ES-I3 (cell line): ENCODE measurements around the gene MAPK4.
"Not testable (repeated sequence)": the region's sequence is repeated elsewhere in the genome, so short reads cannot be mapped to it uniquely, and the experiment has no call there.

Experiments used
- H3K36me3 ChIP-seq: 2 replicates; pipeline ENCODE4 v1.6.1; 2013; ENCODE audit warnings: mild to moderate bottlenecking, low read length, control low read depth, moderate library complexity; ENCODE audit not compliant: insufficient read depth
- H3K4me1 ChIP-seq: 2 replicates; pipeline ENCODE4 v1.6.1; 2013; ENCODE audit warnings: mild to moderate bottlenecking, control low read depth, low read length; ENCODE audit not compliant: insufficient read depth
- H3K9ac ChIP-seq: 2 replicates; pipeline ENCODE4 v1.6.1; 2013; ENCODE audit warnings: low read depth, mild to moderate bottlenecking, low read length, moderate library complexity
- H3K9me3 ChIP-seq: 2 replicates; pipeline ENCODE4 v1.6.1; 2013; ENCODE audit warnings: mild to moderate bottlenecking, low read length, moderate library complexity; ENCODE audit not compliant: control insufficient read depth, insufficient read depth

The MAPK4 gene

GRCh38 chr18:50706651-50707050 is 146.8 kb downstream of the MAPK4 start:
- no peaks in the 10 kb centered on the region for H3K9me3 ChIP-seq
- peaks cover 20% of the 10 kb centered on the region; the same call in 1 of the 2 replicates for H3K4me1 ChIP-seq
- no peaks in the 10 kb centered on the region for H3K36me3 ChIP-seq
- H3K9ac ChIP-seq = no peak overlapping the region

- H3K9ac ChIP-seq, H3K9me3 ChIP-seq, H3K36me3 ChIP-seq: not testable (repeated sequence)
- peaks cover 20% of the 10 kb centered on the region; the same call in 1 of the 2 replicates for H3K4me1 ChIP-seq
These were observed 147.4 kb downstream of the MAPK4 start for GRCh38 chr18:50707297-50707696.

- H3K9me3 ChIP-seq = no peaks in the 10 kb centered on the region
- peaks cover 25% of the 10 kb centered on the region; the same call in 1 of the 2 replicates for H3K4me1 ChIP-seq
- H3K9ac ChIP-seq = no peak overlapping the region
These were observed 148.1 kb downstream of the MAPK4 start for GRCh38 chr18:50707855-50708469.

GRCh38 chr18:50709193-50709592 is 149.3 kb downstream of the MAPK4 start:
- peaks cover 25% of the 10 kb centered on the region; the same call in 1 of the 2 replicates for H3K4me1 ChIP-seq

More at GRCh38 chr18:50707855-50708469, 148.1 kb downstream of the MAPK4 start:
- no peaks in the 10 kb centered on the region for H3K36me3 ChIP-seq

GRCh38 chr18:50711386-50711785 is 151.5 kb downstream of the MAPK4 start:
- Histone ChIP-seq H3K4me1 (peaks cover 17% of the 10 kb centered on the region; the same call in 1 of the 2 replicates), H3K9me3 (no peaks in the 10 kb centered on the region), H3K36me3 (no peaks in the 10 kb centered on the region), H3K9ac (no peak overlapping the region)

More at GRCh38 chr18:50709193-50709592, 149.3 kb downstream of the MAPK4 start:
- H3K9ac ChIP-seq = no peak overlapping the region
- no peaks in the 10 kb centered on the region for H3K9me3 ChIP-seq
- no peaks in the 10 kb centered on the region for H3K36me3 ChIP-seq

GRCh38 chr18:50715919-50716318 is 156.0 kb downstream of the MAPK4 start:
- no peaks in the 10 kb centered on the region for H3K36me3 ChIP-seq
- H3K9ac ChIP-seq = no peak overlapping the region
- H3K4me1 ChIP-seq = 0 out of 2 replicates have a peak, but pooled peaks cover 5% of the 10 kb centered on the region
- H3K9me3 ChIP-seq = no peaks in the 10 kb centered on the region

- H3K4me1 ChIP-seq = 0 out of 2 replicates have a peak, but pooled peaks cover 5% of the 10 kb centered on the region
- H3K36me3 ChIP-seq = no peaks in the 10 kb centered on the region
- H3K9ac ChIP-seq = no peak overlapping the region
- H3K9me3 ChIP-seq = no peaks in the 10 kb centered on the region
These were observed 157.0 kb downstream of the MAPK4 start for GRCh38 chr18:50716902-50717301.

- H3K9ac ChIP-seq = no peak overlapping the region
- no peaks in the 10 kb centered on the region for H3K9me3 ChIP-seq
- no peaks in the 10 kb centered on the region for H3K36me3 ChIP-seq
- 0 out of 2 replicates have a peak, but pooled peaks cover 3% of the 10 kb centered on the region for H3K4me1 ChIP-seq
These were observed 157.7 kb downstream of the MAPK4 start for GRCh38 chr18:50717563-50717962.

- Histone ChIP-seq H3K4me1 (no peaks in the 10 kb centered on the region), H3K9ac (no peak overlapping the region), H3K9me3 (no peaks in the 10 kb centered on the region), H3K36me3 (no peaks in the 10 kb centered on the region)
These were observed 159.8 kb downstream of the MAPK4 start for GRCh38 chr18:50719471-50720324.

GRCh38 chr18:50720325-50720674 is 160.4 kb downstream of the MAPK4 start:
- H3K9me3 ChIP-seq = no peaks in the 10 kb centered on the region
- no peaks in the 10 kb centered on the region for H3K4me1 ChIP-seq
- no peaks in the 10 kb centered on the region for H3K36me3 ChIP-seq
- no peak overlapping the region for H3K9ac ChIP-seq

GRCh38 chr18:50721006-50721405 is 161.1 kb downstream of the MAPK4 start:
- Histone ChIP-seq H3K9ac (no peak overlapping the region), H3K4me1 (peaks cover 2% of the 10 kb centered on the region; the same call in 1 of the 2 replicates), H3K9me3 (no peaks in the 10 kb centered on the region), H3K36me3 (no peaks in the 10 kb centered on the region)

GRCh38 chr18:50721451-50722120 is 161.7 kb downstream of the MAPK4 start:
- Histone ChIP-seq H3K36me3 (no peaks in the 10 kb centered on the region), H3K4me1 (peaks cover 8% of the 10 kb centered on the region; the same call in 1 of the 2 replicates), H3K9ac (no peak overlapping the region), H3K9me3 (no peaks in the 10 kb centered on the region)

- H3K9me3 ChIP-seq = no peaks in the 10 kb centered on the region
- peaks cover 14% of the 10 kb centered on the region; the same call in 1 of the 2 replicates for H3K4me1 ChIP-seq
- H3K36me3 ChIP-seq = no peaks in the 10 kb centered on the region
- no peak overlapping the region for H3K9ac ChIP-seq
These were observed 162.4 kb downstream of the MAPK4 start for GRCh38 chr18:50722311-50722710.

GRCh38 chr18:50724751-50725151 is 164.9 kb downstream of the MAPK4 start:
- H3K4me1 ChIP-seq = peaks cover 14% of the 10 kb centered on the region; the same call in 1 of the 2 replicates
- H3K9ac ChIP-seq = no peak overlapping the region
- H3K36me3 ChIP-seq = no peaks in the 10 kb centered on the region
- H3K9me3 ChIP-seq = no peaks in the 10 kb centered on the region
